Neural cell (in vitro differentiated cells): ENCODE data around the gene PISD.

ENCODE experiments used
- CTCF ChIP-seq: fragments of 450-650 bp; IDR thresholded peaks from 2 replicates; pipeline ENCODE4 v1.5.1; 2014; ENCODE audit warnings: antibody characterized with exemption, mild to moderate bottlenecking, moderate library complexity; ENCODE audit not compliant: poor library complexity, severe bottlenecking
- EP300 ChIP-seq: fragments of 450-650 bp; conservative IDR thresholded peaks from 2 replicates; pipeline ENCODE4 v1.6.1; 2014; ENCODE audit warnings: antibody characterized with exemption, mild to moderate bottlenecking, moderate library complexity; ENCODE audit not compliant: poor library complexity, severe bottlenecking
- EZH2 ChIP-seq: fragments of 200-600, 300-800 bp; shearing (Covaris generic), sonication (generic); IDR thresholded peaks from 2 replicates; pipeline ENCODE4 v1.6.1; 2014; ENCODE audit warnings: antibody characterized with exemption, low read length, borderline replicate concordance, mild to moderate bottlenecking; ENCODE audit not compliant: insufficient read depth, poor library complexity, severe bottlenecking
- POLR2AphosphoS5 ChIP-seq: IDR thresholded peaks from 2 replicates; pipeline ENCODE4 v1.6.1; 2012
- REST ChIP-seq: IDR thresholded peaks from 2 replicates; pipeline ENCODE4 v1.6.1; 2012; ENCODE audit warnings: borderline replicate concordance
- SMC3 ChIP-seq: fragments of 450-650 bp; conservative IDR thresholded peaks from 2 replicates; pipeline ENCODE4 v1.6.1; 2014; ENCODE audit warnings: antibody characterized with exemption, mild to moderate bottlenecking, moderate library complexity; ENCODE audit not compliant: poor library complexity
- TAF1 ChIP-seq: IDR thresholded peaks from 2 replicates; pipeline ENCODE4 v1.6.1; 2012; ENCODE audit warnings: low read depth

GRCh38 chr22:31629741-31630184, 32.3 kb downstream of the PISD start:
- TF ChIP-seq EZH2 (no peak), CTCF (no peak), POLR2AphosphoS5 (no peak), TAF1 (no peak), REST (no peak), EP300 (no peak), SMC3 (no peak)
